IPS-18c (cell line): ENCODE data around the gene CNR2.
"Not testable (repeated sequence)": the region's sequence is repeated elsewhere in the genome, so short reads cannot be mapped to it uniquely, and the experiment has no call there.

Experiments
- H3K4me3 ChIP-seq: 2 replicates; pipeline ENCODE4 v1.7.0; 2013; ENCODE audit warnings: low read depth, mild to moderate bottlenecking, low read length, moderate library complexity; ENCODE audit not compliant: insufficient read depth
- H3K9me3 ChIP-seq: one replicate; pipeline ENCODE4 v1.6.1; 2013; ENCODE audit warnings: mild to moderate bottlenecking, low read length, moderate library complexity; ENCODE audit not compliant: control insufficient read depth, insufficient read depth

CNR2 gene

DNA sequence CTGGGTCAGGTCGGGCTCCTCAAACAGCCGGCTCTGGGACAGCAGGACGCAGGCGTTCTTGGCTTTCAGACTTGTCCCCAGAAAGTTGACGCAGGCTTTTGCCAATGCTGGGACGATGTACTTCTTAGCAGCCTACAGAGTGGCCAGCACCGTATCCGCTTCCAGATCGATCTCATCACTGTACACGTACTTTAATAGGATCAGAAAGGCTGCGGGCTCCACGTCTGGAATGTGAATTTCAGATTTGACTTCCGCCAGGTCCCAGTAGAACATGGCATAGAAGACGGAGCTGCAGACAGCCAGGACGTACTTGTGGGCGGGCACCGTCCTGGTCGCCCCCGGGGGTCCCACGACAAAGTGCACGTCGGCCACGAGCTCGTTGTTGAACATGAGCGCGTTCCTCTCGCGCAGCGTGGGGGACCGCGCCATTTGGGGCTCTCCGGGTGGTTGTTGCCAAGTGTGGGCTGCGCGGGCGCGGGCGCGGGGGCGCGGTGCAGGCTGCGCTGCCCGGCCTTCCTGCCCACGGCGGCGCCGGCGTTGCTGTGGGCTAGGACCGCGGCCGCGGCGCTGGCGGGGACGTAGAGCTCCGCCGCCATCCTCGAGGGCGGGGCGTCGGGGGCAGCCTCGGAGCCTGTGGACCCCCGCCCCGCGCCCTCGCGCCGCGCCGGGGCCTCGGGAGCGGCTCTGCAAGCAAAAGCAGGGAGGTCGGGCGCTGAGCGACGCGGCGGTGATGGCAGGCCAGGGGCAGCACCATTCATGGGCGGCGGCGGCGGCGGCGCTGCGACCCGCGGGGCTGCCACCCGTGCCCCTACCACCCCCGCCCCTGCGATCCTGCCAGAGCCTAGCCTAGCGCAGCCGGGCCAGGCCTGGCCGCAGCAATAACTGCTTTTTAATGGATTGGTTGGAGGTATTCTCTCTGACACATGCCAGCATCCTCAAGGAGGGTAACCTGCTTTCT, 10.6 kb downstream of the CNR2 start:
- peaks cover 2% of the 10 kb centered on the region for H3K9me3 ChIP-seq

GRCh38 chr1:23900017-23900416, 13.1 kb downstream of the CNR2 start:
- H3K4me3 ChIP-seq, H3K9me3 ChIP-seq: not testable (repeated sequence)

More for the DNA sequence above, 10.6 kb downstream of the CNR2 start:
- H3K4me3 ChIP-seq: no peak overlapping the region; the same call in 1 of the 2 replicates

DNA sequence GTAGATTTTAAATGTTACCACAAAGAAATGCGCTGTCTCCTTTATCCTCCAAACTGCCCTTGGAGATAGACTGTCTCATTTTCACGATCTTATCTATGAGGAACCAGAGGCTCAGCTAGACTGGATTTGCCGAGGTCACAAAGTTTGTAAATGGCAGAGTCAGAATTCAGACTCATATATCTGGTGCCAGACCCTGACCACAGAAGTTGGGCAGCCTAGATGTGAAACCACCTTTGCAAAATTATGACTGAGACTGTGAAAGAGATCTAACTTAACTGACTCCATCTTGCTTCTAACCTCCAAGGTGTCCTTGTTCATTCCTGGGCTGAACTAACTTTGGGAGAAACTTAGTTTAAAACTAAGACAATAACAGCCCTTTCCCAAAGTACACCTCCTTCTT, 14.1 kb downstream of the CNR2 start:
- peaks cover 2% of the 10 kb centered on the region for H3K9me3 ChIP-seq
- no peak overlapping the region for H3K4me3 ChIP-seq

GRCh38 chr1:23897083-23897482, 16.1 kb downstream of the CNR2 start:
- peaks cover 2% of the 10 kb centered on the region for H3K9me3 ChIP-seq
- no peak overlapping the region for H3K4me3 ChIP-seq

DNA sequence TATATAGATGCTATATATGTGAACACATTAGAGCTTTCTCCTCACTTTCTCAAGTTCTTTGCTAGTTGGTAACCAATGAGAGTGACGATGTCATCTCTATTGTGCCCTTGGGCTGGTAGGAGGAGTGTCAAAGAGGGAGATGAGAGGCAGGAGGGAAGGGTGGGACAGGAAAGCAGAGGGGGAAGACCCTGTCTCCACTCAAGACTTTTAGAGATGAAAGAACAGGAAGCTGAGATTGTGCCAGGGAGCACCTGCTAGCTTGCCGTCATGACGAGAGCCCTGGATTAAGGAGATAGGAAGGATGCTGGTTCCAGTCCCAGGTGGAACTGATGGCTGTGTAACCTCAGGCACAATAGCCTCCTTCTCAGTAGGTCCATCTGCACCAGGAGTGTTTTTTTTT, 16.7 kb downstream of the CNR2 start:
- Histone ChIP-seq H3K4me3 (no peak overlapping the region), H3K9me3 (peaks cover 2% of the 10 kb centered on the region)

- peaks cover under 1% of the 10 kb centered on the region for H3K9me3 ChIP-seq
- no peak overlapping the region for H3K4me3 ChIP-seq
These were observed 17.2 kb downstream of the CNR2 start for GRCh38 chr1:23895993-23896392.

DNA sequence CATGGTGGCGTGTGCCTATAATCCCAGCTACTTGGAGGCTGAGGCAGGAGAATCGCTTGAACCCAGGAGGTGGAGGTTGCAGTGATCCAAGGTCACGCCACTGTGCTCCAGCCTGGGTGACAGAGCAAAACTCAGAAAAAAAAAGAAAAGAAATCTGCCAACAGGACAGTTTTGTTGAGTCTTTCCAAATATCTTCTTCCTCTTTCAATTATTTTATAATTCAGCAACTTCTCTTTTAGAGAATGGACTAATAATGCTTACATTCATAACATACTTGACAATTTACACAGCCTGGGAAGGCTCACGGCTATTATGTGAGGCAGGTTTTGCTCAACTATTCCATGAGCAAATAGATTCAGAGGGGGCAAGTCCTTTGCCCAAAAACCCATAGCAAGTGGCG, 18.1 kb downstream of the CNR2 start:
- no peaks in the 10 kb centered on the region for H3K9me3 ChIP-seq
- H3K4me3 ChIP-seq: no peak overlapping the region

DNA sequence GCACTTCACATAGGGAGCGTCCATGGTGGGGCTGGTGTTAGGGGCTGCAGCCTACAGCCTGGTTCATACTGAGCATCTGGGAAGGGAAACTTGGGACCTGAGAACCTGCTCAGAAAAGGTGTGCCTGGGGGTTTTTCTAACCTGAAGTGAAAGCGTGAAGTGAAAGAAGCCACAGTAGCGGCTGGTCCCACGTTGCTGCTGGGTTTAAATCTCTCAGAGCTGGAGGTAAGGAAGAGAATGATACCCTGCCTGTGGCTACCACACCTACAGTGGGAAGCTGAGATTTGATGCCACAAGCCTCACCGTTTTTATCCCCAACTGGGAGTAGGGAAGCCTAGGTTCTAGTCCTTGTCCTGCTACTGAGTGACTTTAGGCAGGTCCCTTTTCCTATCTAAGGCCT, 24.1 kb downstream of the CNR2 start:
- H3K9me3 ChIP-seq: no peaks in the 10 kb centered on the region
- no peak overlapping the region for H3K4me3 ChIP-seq

DNA sequence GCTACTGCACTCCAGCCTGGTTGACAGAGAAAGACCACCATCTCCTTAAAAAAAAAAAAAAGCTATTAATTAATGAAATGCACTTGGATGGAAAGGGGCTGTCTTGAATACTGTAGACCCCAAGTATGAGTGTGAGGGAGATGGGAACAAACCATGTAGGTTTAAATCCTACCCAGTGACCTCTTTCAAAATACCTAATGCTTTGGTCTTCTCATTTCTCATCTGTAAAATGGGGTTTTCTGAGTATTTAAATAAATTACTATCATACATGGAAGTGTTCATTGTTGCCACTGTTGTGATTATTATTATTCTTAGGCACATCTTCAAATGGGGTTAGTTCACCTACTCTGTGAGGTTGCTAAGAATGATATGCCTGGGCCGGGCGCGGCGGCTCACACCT, 27.9 kb downstream of the CNR2 start:
- Histone ChIP-seq H3K9me3 (no peaks in the 10 kb centered on the region), H3K4me3 (no peak overlapping the region)

DNA sequence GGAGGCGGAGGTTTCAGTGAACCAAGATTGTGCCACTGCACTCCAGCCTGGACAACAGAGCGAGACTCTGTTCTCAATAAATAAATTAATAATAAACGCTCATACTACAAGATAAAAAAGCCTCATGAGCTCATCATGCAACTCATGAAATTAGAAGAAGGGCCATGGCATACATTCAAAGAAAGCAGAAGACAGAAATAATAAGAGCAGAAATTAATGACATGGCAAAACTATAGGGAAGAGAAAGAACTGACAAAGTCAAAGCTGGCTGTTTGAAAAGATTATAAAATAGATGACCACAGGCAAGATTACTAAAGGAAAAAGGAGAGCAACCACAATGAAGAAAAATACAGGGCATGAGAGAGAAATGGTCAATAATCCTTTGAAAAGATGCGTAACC, 30.4 kb downstream of the CNR2 start:
- peaks cover 10% of the 10 kb centered on the region for H3K9me3 ChIP-seq
- no peak overlapping the region for H3K4me3 ChIP-seq

GRCh38 chr1:23879809-23880208, 33.4 kb downstream of the CNR2 start:
- H3K4me3 ChIP-seq: no peak overlapping the region
- H3K9me3 ChIP-seq: peaks cover 10% of the 10 kb centered on the region

- Histone ChIP-seq H3K9me3 (peaks cover 10% of the 10 kb centered on the region), H3K4me3 (no peak overlapping the region)
These were observed 34.5 kb downstream of the CNR2 start for GRCh38 chr1:23878668-23879067.

DNA sequence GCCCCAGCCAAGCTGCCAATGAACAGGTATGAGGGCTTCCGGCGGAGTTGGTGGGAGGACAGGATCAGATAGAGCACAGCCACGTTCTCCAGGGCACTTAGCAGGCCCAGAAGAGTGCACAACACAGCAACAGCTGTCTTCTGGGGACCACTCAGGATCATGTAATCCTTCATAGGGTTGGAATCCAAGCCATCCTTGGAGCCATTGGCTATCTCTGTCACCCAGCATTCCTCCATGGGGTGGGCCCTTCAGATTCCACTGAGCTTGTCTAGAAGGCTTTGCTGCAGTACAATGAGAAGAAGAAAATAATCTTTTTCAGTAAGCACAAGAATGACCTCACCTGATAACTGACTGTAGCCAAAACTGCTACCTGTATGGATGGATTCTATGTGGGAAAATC, 37.8 kb downstream of the CNR2 start:
- Histone ChIP-seq H3K4me3 (no peak overlapping the region), H3K9me3 (peaks cover 10% of the 10 kb centered on the region)

GRCh38 chr1:23872421-23872820, 40.7 kb downstream of the CNR2 start:
- Histone ChIP-seq H3K4me3 (no peak overlapping the region), H3K9me3 (no peaks in the 10 kb centered on the region)

DNA sequence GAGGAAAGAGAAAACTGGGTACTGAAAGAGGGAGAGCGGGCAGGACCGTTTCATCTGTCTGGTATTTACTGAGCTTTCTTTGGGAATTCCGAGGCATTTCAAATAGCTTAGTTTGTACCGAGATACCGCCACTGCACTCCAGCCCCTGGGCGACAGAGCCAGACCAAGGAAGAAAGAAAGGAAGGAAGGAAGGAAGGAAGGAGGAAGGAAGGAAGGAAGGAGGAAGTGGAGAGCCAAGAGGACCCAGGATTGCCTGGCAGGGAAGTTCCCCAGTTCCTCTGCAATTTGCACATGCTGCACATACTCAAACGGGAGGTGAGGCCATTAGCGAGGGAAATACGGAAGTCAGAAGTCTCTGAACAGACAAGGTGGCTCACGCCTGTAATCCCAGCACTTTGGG, 44.1 kb downstream of the CNR2 start:
- no peak overlapping the region for H3K4me3 ChIP-seq
- H3K9me3 ChIP-seq: no peaks in the 10 kb centered on the region

DNA sequence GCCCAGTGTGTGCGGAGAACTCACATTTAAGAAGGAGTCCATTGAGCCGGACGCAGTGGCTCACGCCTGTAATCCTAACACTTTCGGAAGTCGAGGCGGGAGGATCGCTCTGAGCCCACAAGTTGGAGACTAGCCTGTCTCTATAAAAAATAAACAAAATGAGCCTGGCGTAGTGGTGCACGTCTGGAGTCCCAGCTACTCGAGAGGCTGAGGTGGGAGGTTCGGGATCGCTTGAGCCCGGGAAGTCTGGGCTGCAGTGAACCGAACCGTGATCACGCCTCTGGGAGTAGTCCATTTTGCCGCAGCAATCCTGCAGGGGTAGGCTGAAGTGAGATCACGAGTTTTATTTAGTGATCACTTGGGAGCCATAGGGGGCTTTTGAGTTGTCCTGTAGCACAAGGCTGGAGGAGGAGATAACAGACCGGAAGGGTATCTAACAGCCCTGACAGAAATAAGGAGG, 44.6 kb downstream of the CNR2 start:
- Histone ChIP-seq H3K9me3 (no peaks in the 10 kb centered on the region), H3K4me3 (peak overlapping the region; percentile 31; the same call in 1 of the 2 replicates)

DNA sequence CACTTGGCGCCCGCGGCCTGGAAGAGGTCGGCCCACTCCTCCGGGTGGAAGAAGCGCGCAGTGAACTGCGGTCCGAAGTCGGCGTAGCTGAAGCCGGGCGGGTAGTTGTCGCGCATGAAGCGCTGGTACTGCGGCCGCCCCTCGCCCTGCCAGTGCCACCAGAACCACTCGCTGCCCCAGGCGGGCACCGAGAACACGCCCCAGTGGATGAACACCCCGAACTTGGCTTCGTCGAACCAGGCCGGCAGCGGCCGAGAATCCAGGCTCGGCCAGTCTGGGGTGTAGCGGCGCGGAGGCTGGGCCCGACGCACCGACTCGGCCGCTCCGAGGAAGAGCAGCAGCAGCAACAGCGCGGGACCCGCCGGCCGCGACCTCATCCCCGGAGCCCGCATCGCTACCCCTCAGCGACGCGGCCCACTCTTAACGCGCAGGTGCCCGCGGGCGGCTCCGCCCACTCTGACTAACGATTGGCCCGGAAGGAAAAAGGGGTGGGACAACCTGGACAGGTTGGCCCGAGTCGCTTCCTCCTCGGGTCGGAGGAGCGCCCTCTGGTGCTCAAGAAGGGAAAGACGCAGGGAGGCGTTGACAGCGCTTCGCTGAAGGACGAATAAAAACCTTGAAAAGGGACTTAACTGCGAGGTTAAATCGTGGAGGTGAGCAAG, 45.1 kb downstream of the CNR2 start, which contains the start of gene FUCA1:
TSS of gene FUCA1 (minus strand) at position 396 of the 662 bp plus-strand sequence. CDS start at position 392, 4 bp downstream.
- H3K9me3 ChIP-seq: no peaks in the 10 kb centered on the region
- peak within 1 kb of the TSS; percentile 89 for H3K4me3 ChIP-seq

DNA sequence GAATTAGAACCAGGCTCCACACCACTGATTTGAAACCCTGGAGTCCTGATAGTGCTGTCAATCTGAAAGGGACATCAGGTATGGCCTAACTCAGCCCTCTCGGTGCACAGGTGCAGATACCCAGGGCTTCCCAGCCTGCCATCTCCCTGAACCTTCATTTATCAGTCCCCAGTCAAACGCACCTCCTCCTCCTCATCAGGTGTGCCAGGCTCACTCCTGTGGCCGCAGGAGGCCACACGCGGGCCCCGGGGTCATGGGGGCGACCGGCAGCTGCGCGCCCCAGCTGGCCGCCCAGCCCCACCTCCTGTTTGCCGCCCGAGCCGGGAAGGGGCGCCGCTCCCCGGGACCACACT, 45.6 kb downstream of the CNR2 start:
- Histone ChIP-seq H3K9me3 (no peaks in the 10 kb centered on the region), H3K4me3 (peak overlapping the region; percentile 89)
